CD4-positive, alpha-beta T cell (primary cell): ENCODE results near the gene CLDN19. TPM values are rescaled to one million over a fixed set of nuclear protein-coding genes. Genes with fewer than 3 reads are reported as not detected.

Source experiments
- ATAC-seq: fragments of 200-7000 bp; cut with Tn5 transposase; one replicate; pipeline ENCODE4 v1.10.0; 2022; ENCODE audit warnings: mild to moderate bottlenecking; ENCODE audit not compliant: poor library complexity
- CTCF ChIA-PET: fragments of 350-600 bp; sonication (Branson Sonifier 250); formaldehyde crosslinking; loops from one replicate; lab custom pipeline; 2021; ENCODE audit warnings: antibody characterized with exemption, inconsistent platforms; lab: Charles Lee
- POLR2A ChIA-PET: fragments of 350-600 bp; sonication (Branson Sonifier 250); formaldehyde crosslinking; loops from one replicate; lab custom pipeline; 2021; ENCODE audit warnings: antibody characterized with exemption, inconsistent platforms; lab: Charles Lee
- DNase-seq, 14 experiments: peaks; one replicate each; pipeline ENCODE4 v3.0.0-alpha.2; 2013 to 2020; ENCODE audit warnings: mixed read lengths in 2 of 14
- H3K27ac ChIP-seq, 2 donors: one replicate each; pipeline versions ENCODE4 v1.5.1 to v1.7.0; 2013; ENCODE audit warnings: low read length in 2 of 2, low read depth in 1 of 2, mild to moderate bottlenecking in 1 of 2
- H3K27me3 ChIP-seq, 2 experiments: 1 replicate in 1 of 2; 2 replicates in 1 of 2; pipeline versions ENCODE4 v1.6.1 to v1.7.0; 2013; ENCODE audit warnings: low read length in 2 of 2, control low read depth in 1 of 2, mild to moderate bottlenecking in 1 of 2, moderate library complexity in 1 of 2; ENCODE audit not compliant: insufficient read depth in 2 of 2, control insufficient read depth in 1 of 2
- H3K36me3 ChIP-seq: one replicate; pipeline ENCODE4 v1.6.1; 2013; ENCODE audit warnings: low read length, control low read depth; ENCODE audit not compliant: insufficient read depth
- H3K4me1 ChIP-seq: one replicate; pipeline ENCODE4 v1.6.1; 2013; ENCODE audit warnings: low read length, control low read depth; ENCODE audit not compliant: insufficient read depth
- H3K4me3 ChIP-seq: one replicate; pipeline ENCODE4 v1.5.1; 2013; ENCODE audit warnings: mild to moderate bottlenecking, low read length, moderate library complexity
- H3K9me3 ChIP-seq, 2 experiments: 1 replicate in 1 of 2; 2 replicates in 1 of 2; pipeline versions ENCODE4 v1.6.1 to v1.7.0; 2013; ENCODE audit warnings: low read length in 2 of 2, mild to moderate bottlenecking in 2 of 2, control low read depth in 1 of 2, moderate library complexity in 1 of 2; ENCODE audit not compliant: control insufficient read depth in 1 of 2, insufficient read depth in 1 of 2
- H3K27ac Mint-ChIP-seq: one replicate; pipeline ENCODE4 v1.8.0; 2020; ENCODE audit warnings: mixed read lengths
- H3K27me3 Mint-ChIP-seq: one replicate; pipeline ENCODE4 v1.8.0; 2021; ENCODE audit warnings: mixed read lengths
- H3K36me3 Mint-ChIP-seq: one replicate; pipeline ENCODE4 v1.8.0; 2021; ENCODE audit warnings: low read depth, mixed read lengths
- H3K4me1 Mint-ChIP-seq: one replicate; pipeline ENCODE4 v1.8.0; 2021; ENCODE audit warnings: low read depth, mixed read lengths
- H3K4me3 Mint-ChIP-seq: one replicate; pipeline ENCODE4 v1.8.0; 2020; ENCODE audit warnings: mild to moderate bottlenecking, mixed read lengths
- H3K9me3 Mint-ChIP-seq: one replicate; pipeline ENCODE4 v1.8.0; 2020; ENCODE audit warnings: mixed read lengths
- intact Hi-C, 2 experiments: fragments of 100-400 bp; cut with DNase I in 1 of 2; cut with micrococcal nuclease in 1 of 2; formaldehyde crosslinking; loops; one replicate each; pipeline versions ENCODE4 v1.15.1 to v1.9.0; 2023 to 2025; cut with DNase I, micrococcal nuclease
- total RNA-seq, 174 experiments: library from RNA in 2 of 174; stranded (reverse) in 2 of 174; gene quantifications; one replicate each; pipeline ENCODE4 v1.2.3 and lab custom pipeline; 2021 to 2026
- TF ChIP-seq, protein P1 (sequence below): fragments of 200-600 bp; IDR thresholded peaks from one replicate; pipeline ENCODE4 v1.8.0; 2022; ENCODE audit warnings: antibody characterized with exemption, mild to moderate bottlenecking

The CLDN19 gene
- total RNA-seq, 2 experiments from 2014 or later, result not detected

DNA sequence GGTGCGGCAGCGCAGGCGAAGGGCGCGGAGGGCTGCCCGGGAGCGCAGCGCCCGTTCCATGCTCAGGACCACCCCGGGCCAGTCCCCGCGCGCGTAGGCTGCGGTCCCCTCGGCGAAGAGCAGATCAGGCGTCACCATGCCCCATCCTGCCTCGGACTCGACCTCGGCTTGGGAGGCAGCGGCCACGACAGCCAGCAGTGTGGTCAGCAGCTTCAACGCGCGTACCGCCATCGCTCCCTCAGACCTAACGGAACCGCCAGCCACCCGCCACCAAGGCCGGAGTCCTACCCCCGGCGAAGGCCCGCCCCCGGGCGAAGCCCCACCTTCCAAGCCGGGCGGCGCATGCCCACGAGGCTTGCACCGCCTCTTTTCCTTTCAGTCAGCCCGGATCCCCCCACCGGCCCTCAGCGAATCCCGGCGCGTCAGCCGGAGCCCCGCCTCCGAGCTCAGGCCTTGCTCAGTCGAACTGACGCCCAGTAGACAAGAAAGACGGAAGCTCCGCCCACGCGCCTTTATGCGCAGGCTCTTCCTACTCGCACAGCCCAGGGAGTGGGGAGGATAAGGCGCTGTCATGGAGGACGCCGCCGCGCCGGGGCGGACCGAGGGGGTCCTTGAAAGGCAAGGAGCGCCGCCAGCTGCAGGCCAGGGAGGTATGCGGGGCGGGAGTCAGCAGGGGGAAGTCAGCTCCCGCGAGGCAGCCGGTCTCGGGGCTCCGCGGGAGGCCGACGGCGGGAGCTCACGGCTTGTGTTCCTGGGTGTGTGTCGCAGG lies 26.9 kb upstream of the CLDN19 start, which contains the start of the genes C1orf50 and P3H1:
TSS of gene C1orf50 (plus strand) at position 509 of the 769 bp plus-strand sequence. CDS start at position 572, 63 bp downstream.
TSS of gene P3H1 (minus strand) at position 288 of the 769 bp plus-strand sequence. CDS start at position 231, 57 bp downstream.
- intact Hi-C loops, result loop anchor here (1.0 to 10.0 kb wide), 15 partner anchors 49 to 1905 kb away; partner anchors contain the start of genes CDC20 (in 2 of the 2), ZNF691 (in 2 of the 2), B4GALT2 (in 1 of the 2) and CCDC30 (in 1 of the 2)
- no peaks in the 10 kb centered on the region for H3K9me3 ChIP-seq
- no peaks in the 10 kb centered on the region for H3K27me3 ChIP-seq
- Mint-ChIP-seq H3K27ac (no peak within 1 kb of the TSS), H3K4me1 (peaks cover 35% of the 10 kb centered on the region), H3K9me3 (no peaks in the 10 kb centered on the region), H3K27me3 (no peaks in the 10 kb centered on the region), H3K4me3 (no peak within 1 kb of the TSS), H3K36me3 (peaks cover 20% of the 10 kb centered on the region)
- H3K27ac ChIP-seq, result peak within 1 kb of the TSS; percentile 49 to 78
- CTCF ChIA-PET, result interaction anchor here (1.0 to 2.6 kb wide), 5 partner anchors 79 to 189 kb away, joined by 3 to 10 read pairs (median 3); partner anchors contain the start of genes PPIH and ZNF691
- peaks cover 47% of the 10 kb centered on the region for H3K4me1 ChIP-seq
- H3K36me3 ChIP-seq, result peaks cover 17% of the 10 kb centered on the region
- POLR2A ChIA-PET, result interaction anchor here (0.6 to 3.7 kb wide), 41 partner anchors 9 to 732 kb away, joined by 3 to 75 read pairs (median 4); partner anchors contain the start of genes CCDC30, ERMAP, PPCS and PPIH
- TF ChIP-seq, protein P1, sequence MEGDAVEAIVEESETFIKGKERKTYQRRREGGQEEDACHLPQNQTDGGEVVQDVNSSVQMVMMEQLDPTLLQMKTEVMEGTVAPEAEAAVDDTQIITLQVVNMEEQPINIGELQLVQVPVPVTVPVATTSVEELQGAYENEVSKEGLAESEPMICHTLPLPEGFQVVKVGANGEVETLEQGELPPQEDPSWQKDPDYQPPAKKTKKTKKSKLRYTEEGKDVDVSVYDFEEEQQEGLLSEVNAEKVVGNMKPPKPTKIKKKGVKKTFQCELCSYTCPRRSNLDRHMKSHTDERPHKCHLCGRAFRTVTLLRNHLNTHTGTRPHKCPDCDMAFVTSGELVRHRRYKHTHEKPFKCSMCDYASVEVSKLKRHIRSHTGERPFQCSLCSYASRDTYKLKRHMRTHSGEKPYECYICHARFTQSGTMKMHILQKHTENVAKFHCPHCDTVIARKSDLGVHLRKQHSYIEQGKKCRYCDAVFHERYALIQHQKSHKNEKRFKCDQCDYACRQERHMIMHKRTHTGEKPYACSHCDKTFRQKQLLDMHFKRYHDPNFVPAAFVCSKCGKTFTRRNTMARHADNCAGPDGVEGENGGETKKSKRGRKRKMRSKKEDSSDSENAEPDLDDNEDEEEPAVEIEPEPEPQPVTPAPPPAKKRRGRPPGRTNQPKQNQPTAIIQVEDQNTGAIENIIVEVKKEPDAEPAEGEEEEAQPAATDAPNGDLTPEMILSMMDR, result no peak
- H3K4me3 ChIP-seq, result peak within 1 kb of the TSS; percentile 86
- ATAC-seq (peak; percentile 92), DNase-seq (peak; percentile 98 to 100 (median 99))

DNA sequence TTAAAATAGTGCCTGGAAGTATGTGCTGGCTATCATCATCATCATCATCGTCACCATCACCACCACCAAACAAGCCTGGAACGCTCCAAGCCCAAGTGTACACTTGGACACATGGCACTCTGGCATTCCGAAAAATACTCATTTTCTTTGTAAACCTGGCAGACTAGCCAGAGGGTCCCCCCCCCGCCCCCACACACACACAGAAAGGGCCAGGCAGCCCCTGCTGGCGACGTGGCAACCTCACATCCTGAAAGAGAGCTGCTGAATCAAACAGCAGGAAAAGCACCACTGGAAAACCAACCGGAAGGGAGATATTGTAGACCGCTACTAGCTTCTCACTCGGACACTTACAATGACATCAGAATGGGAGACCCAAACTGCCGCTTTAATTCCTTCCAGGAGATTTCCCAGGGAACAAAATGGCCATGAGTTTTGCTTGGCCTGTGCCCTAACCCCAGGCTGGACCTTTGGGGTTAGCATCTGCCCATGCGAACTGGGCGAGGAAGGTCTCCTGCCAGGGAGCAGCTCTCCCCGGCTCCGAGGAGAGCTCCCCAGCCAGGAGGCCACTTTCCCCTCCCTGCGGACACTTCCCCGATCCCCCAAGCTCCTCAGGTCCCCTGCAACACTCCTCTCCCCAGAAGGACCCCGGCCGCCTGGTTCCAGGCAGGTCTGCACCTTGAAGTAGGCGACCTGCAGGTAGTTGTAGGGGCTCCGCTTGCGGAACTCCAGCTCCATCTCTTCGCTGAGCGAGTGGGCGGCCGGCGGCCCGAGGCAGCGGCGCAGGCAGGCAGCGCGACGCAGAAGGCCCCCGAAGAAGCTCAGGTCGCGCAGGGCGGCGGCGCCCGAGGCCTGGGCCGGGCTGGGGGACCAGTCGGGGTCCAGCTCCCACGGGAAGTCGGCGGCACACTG lies 26.1 kb upstream of the CLDN19 start:
- H3K27ac ChIP-seq, result peak overlapping the region in 1 of 2 donors; percentile 50
- Mint-ChIP-seq H3K4me1 (peaks cover 33% of the 10 kb centered on the region), H3K9me3 (no peaks in the 10 kb centered on the region), H3K4me3 (no peak overlapping the region), H3K27me3 (no peaks in the 10 kb centered on the region), H3K27ac (no peak overlapping the region), H3K36me3 (peaks cover 19% of the 10 kb centered on the region)
- no peaks in the 10 kb centered on the region for H3K27me3 ChIP-seq
- DNase-seq, result peak in 12 of 14 experiments; percentile 5 to 68 (median 22)
- ChIA-PET POLR2A (interaction anchor here (0.6 to 3.7 kb wide), 36 partner anchors 8 to 731 kb away, joined by 3 to 75 read pairs (median 4); partner anchors contain the start of genes CCDC30, ERMAP, PPCS and PPIH), CTCF (interaction anchor here (0.7 to 2.6 kb wide), 13 partner anchors 14 to 732 kb away, joined by 3 to 10 read pairs (median 3); partner anchors contain the start of genes PPIH and ZNF691)
- ATAC-seq, result no peak
- H3K4me1 ChIP-seq, result peaks cover 44% of the 10 kb centered on the region
- intact Hi-C loops, result loop anchor here (1.0 to 10.0 kb wide), 14 partner anchors 51 to 1904 kb away; partner anchors contain the start of genes CDC20 (in 2 of the 2), ZNF691 (in 2 of the 2), B4GALT2 (in 1 of the 2) and CCDC30 (in 1 of the 2)
- peak overlapping the region; percentile 86 for H3K4me3 ChIP-seq
- no peaks in the 10 kb centered on the region for H3K9me3 ChIP-seq
- TF ChIP-seq, protein P1, result peak; percentile 46
- peaks cover 25% of the 10 kb centered on the region for H3K36me3 ChIP-seq
